ENCODE data around the gene PCSK7. TPM values are rescaled to one million over a fixed set of nuclear protein-coding genes. Genes with fewer than 3 reads are reported as not detected.

Gene PCSK7
- total RNA-seq, 4 donors from 2014 or later: 14.5 to 19.9 (median 16.4) TPM

GRCh38 chr11:117187799-117188481 is 43.9 kb downstream of the PCSK7 start:
- DNase-seq: peak in 1 of 2 donors; percentile 9
- no peak overlapping the region for H3K27ac ChIP-seq
- in situ Hi-C loops (cut with MboI; ENCODE audit: low sequenced_read_pairs in 4 of 4) (no loop called here), intact Hi-C loops (cut with DNase I; ENCODE audit: low total_unique reads) (no loop called here)
- H3K4me3 ChIP-seq: no peak overlapping the region
- H3K9me3 ChIP-seq: no peaks in the 10 kb centered on the region
- no peaks in the 10 kb centered on the region for H3K27me3 ChIP-seq
- H3K36me3 ChIP-seq: peaks cover 0 to 83% of the 10 kb centered on the region in 2 donors
- H3K4me1 ChIP-seq: no peaks in the 10 kb centered on the region
- no peak for ATAC-seq
- TF ChIP-seq POLR2A (IDR thresholded peaks at IDR 0.05) (no peak), CTCF (IDR thresholded peaks at IDR 0.05 in 4 of 5, conservative IDR thresholded peaks at IDR 0.05 in 1 of 5) (no peak)

DNA sequence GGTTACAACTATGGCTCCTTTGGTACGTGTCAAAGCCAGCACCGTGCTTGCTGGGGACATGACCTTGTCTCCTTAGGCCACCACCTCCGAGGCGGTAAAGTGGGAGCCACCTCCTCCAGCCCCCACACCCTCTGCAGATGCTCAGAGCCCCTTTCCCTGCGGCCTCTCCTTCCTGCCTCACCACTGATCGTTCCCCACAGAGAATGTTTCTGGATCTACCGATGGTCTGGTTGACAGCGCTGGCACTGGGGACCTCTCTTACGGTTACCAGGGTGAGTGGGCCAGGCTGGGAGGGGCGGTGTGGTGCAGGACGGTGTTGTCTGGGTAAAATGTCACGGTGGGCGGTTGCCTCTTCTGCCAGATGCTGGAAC is 44.5 kb downstream of the PCSK7 start:
- intact Hi-C loops (cut with DNase I; ENCODE audit: low total_unique reads): no loop called here
- TF ChIP-seq POLR2A (IDR thresholded peaks at IDR 0.05) (no peak), CTCF (IDR thresholded peaks at IDR 0.05 in 4 of 5, conservative IDR thresholded peaks at IDR 0.05 in 1 of 5) (no peak)
- Histone ChIP-seq H3K9me3 (no peaks in the 10 kb centered on the region), H3K36me3 (peaks cover 0 to 81% of the 10 kb centered on the region in 2 donors), H3K4me1 (no peaks in the 10 kb centered on the region), H3K27ac (no peak overlapping the region), H3K4me3 (no peak overlapping the region), H3K27me3 (no peaks in the 10 kb centered on the region)
- in situ Hi-C loops (cut with MboI; ENCODE audit: low sequenced_read_pairs in 4 of 4): no loop called here
- ATAC-seq (no peak), DNase-seq (peak in 1 of 2 donors; percentile 10)

DNA sequence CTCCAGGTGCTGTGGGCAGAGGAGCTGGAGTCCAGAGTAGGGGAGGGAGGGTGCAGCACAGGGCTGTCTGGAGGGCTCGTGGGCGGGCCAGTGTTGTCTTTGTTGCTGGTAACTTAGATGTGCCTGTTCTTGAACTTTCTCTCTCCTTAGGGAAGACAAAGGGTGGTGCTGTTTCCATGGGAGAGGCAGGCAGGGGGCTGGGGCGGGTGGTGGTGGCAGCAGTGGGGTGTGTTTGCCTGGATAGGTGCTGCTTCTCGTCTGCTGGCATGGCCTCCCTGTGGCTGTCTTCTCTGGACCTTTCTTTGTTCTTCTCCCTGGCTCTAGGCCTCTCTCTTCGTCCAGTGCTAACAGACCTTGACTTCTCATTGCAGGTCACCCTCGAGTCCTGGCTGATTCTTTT is 44.9 kb downstream of the PCSK7 start:
- intact Hi-C loops (cut with DNase I; ENCODE audit: low total_unique reads): no loop called here
- no peak overlapping the region for H3K27ac ChIP-seq

GRCh38 chr11:117186431-117186761 is 45.5 kb downstream of the PCSK7 start:
- Histone ChIP-seq H3K27ac (no peak overlapping the region), H3K36me3 (peaks cover 0 to 78% of the 10 kb centered on the region in 2 donors), H3K27me3 (no peaks in the 10 kb centered on the region), H3K4me3 (no peak overlapping the region), H3K4me1 (peaks cover 1 to 2% of the 10 kb centered on the region in 2 donors), H3K9me3 (no peaks in the 10 kb centered on the region)
- ATAC-seq: no peak
- TF ChIP-seq POLR2A (IDR thresholded peaks at IDR 0.05): no peak
- intact Hi-C loops (cut with DNase I; ENCODE audit: low total_unique reads): no loop called here
- no peak for DNase-seq
- in situ Hi-C loops (cut with MboI; ENCODE audit: low sequenced_read_pairs in 4 of 4): no loop called here

More for the DNA sequence above, 44.9 kb downstream of the PCSK7 start:
- H3K4me3 ChIP-seq: no peak overlapping the region
- ATAC-seq (no peak), DNase-seq (no peak)
- no peak for TF ChIP-seq CTCF (IDR thresholded peaks at IDR 0.05 in 4 of 5, conservative IDR thresholded peaks at IDR 0.05 in 1 of 5)
- TF ChIP-seq POLR2A (IDR thresholded peaks at IDR 0.05): no peak
- peaks cover 0 to 81% of the 10 kb centered on the region in 2 donors for H3K36me3 ChIP-seq
- no peaks in the 10 kb centered on the region for H3K9me3 ChIP-seq
- no peaks in the 10 kb centered on the region for H3K27me3 ChIP-seq
- no peaks in the 10 kb centered on the region for H3K4me1 ChIP-seq
- in situ Hi-C loops (cut with MboI; ENCODE audit: low sequenced_read_pairs in 4 of 4): no loop called here

DNA sequence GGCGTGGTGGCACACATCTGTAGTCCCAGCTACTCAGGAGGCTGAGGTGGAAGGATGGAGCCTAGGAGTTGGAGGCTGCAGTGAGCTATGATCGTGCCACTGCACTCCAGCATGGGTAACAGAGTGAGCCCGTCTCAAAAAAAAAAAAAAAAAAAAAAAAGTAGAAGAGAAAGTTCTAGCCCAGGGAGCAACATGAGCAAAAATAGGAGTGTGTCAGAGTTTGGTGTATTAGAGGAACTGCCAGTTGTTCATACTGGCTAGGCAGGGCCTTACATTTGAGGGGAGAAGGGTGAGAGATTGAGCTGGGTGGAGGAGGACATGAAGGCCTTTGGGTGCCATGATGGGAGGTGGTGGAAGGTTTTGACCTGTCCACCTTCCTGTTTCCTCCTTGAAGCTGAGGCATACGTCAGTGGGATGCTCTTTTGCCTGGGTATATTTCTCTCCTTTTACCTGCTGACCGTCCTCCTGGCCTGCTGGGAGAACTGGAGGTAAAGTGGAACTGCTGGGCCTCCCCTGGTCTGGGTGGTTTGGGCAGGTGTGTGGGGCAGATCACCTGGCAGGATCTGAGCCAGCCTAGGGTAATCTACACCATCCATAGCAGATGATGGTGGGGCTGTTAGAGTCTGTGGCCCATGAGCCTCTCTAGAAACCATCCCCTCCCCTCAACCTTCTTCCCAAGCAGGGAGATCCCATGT is 46.0 kb downstream of the PCSK7 start:
- Histone ChIP-seq H3K9me3 (no peaks in the 10 kb centered on the region), H3K27ac (no peak overlapping the region), H3K4me1 (peaks cover 5 to 7% of the 10 kb centered on the region in 2 donors), H3K27me3 (no peaks in the 10 kb centered on the region), H3K4me3 (no peak overlapping the region), H3K36me3 (peaks cover 0 to 73% of the 10 kb centered on the region in 2 donors)
- intact Hi-C loops (cut with DNase I; ENCODE audit: low total_unique reads) (no loop called here), in situ Hi-C loops (cut with MboI; ENCODE audit: low sequenced_read_pairs in 4 of 4) (no loop called here)
- peak in 1 of 2 donors; percentile 8 for DNase-seq
- no peak for ATAC-seq
- TF ChIP-seq CTCF (IDR thresholded peaks at IDR 0.05 in 4 of 5, conservative IDR thresholded peaks at IDR 0.05 in 1 of 5): no peak
- TF ChIP-seq POLR2A (IDR thresholded peaks at IDR 0.05): no peak
